Mesenchymal stem cell (in vitro differentiated cells and primary cell): ENCODE measurements around the gene KATNAL2.

Source experiments
- DNase-seq: peaks from one replicate; pipeline ENCODE4 v3.0.0-alpha.2; 2013
- H2AFZ ChIP-seq: one replicate; pipeline ENCODE4 v1.6.1; 2013; ENCODE audit warnings: low read depth, mild to moderate bottlenecking, control low read depth, inconsistent platforms, low read length, moderate library complexity
- H2AK5ac ChIP-seq: 2 replicates; pipeline ENCODE4 v1.6.1; 2013; ENCODE audit warnings: low read length, moderate library complexity, mild to moderate bottlenecking, inconsistent platforms; ENCODE audit not compliant: severe bottlenecking
- H2BK120ac ChIP-seq: one replicate; pipeline ENCODE4 v1.6.1; 2013; ENCODE audit warnings: low read depth, mild to moderate bottlenecking, inconsistent platforms, low read length, moderate library complexity
- H2BK12ac ChIP-seq, 2 experiments: one replicate each; pipeline ENCODE4 v1.6.1; 2013; ENCODE audit warnings: inconsistent platforms in 2 of 2, low read length in 2 of 2, mild to moderate bottlenecking in 2 of 2, moderate library complexity in 2 of 2, control low read depth in 1 of 2
- H2BK15ac ChIP-seq: one replicate; pipeline ENCODE4 v1.6.1; 2013; ENCODE audit warnings: mild to moderate bottlenecking, low read depth, inconsistent platforms; ENCODE audit not compliant: poor library complexity, severe bottlenecking
- H2BK5ac ChIP-seq: 2 replicates; pipeline ENCODE4 v1.6.1; 2013; ENCODE audit warnings: low read depth, mild to moderate bottlenecking, low read length, control low read depth, inconsistent platforms; ENCODE audit not compliant: poor library complexity, severe bottlenecking
- H3K14ac ChIP-seq, 2 experiments: one replicate each; pipeline ENCODE4 v1.6.1; 2013; ENCODE audit warnings: inconsistent platforms in 2 of 2, low read length in 2 of 2, control low read depth in 1 of 2, mild to moderate bottlenecking in 1 of 2, moderate library complexity in 1 of 2
- H3K18ac ChIP-seq, 2 experiments: one replicate each; pipeline ENCODE4 v1.6.1; 2013; ENCODE audit warnings: inconsistent platforms in 2 of 2, low read length in 2 of 2, control low read depth in 1 of 2, low read depth in 1 of 2, mild to moderate bottlenecking in 1 of 2
- H3K23ac ChIP-seq, 2 experiments: one replicate each; pipeline ENCODE4 v1.6.1; 2013; ENCODE audit warnings: inconsistent platforms in 2 of 2, low read length in 2 of 2, mild to moderate bottlenecking in 2 of 2, moderate library complexity in 2 of 2, control low read depth in 1 of 2
- H3K27ac ChIP-seq: 2 replicates; pipeline ENCODE4 v1.5.1; 2013; ENCODE audit warnings: mild to moderate bottlenecking, moderate library complexity, low read length, control low read depth, inconsistent platforms; ENCODE audit not compliant: poor library complexity, severe bottlenecking
- H3K27me3 ChIP-seq, 2 experiments: 2 replicates each; pipeline versions ENCODE4 v1.6.1 to v1.7.0; 2013; ENCODE audit warnings: low read length in 2 of 2, mild to moderate bottlenecking in 2 of 2, moderate library complexity in 2 of 2, control low read depth in 1 of 2, inconsistent platforms in 1 of 2; ENCODE audit not compliant: control insufficient read depth in 1 of 2, insufficient read depth in 1 of 2
- H3K36me3 ChIP-seq, 2 experiments: 2 replicates each; pipeline versions ENCODE4 v1.6.1 to v1.7.0; 2013; ENCODE audit warnings: low read length in 2 of 2, control low read depth in 1 of 2, inconsistent platforms in 1 of 2, low read depth in 1 of 2, mild to moderate bottlenecking in 1 of 2; ENCODE audit not compliant: insufficient read depth in 2 of 2, control insufficient read depth in 1 of 2
- H3K4ac ChIP-seq, 2 experiments: one replicate each; pipeline ENCODE4 v1.6.1; 2013; ENCODE audit warnings: inconsistent platforms in 2 of 2, low read length in 2 of 2, mild to moderate bottlenecking in 2 of 2, moderate library complexity in 2 of 2, control low read depth in 1 of 2, low read depth in 1 of 2
- H3K4me1 ChIP-seq: 2 replicates; pipeline ENCODE4 v1.6.1; 2013; ENCODE audit warnings: low read depth, low read length, control low read depth; ENCODE audit not compliant: control insufficient read depth, insufficient read depth
- H3K4me2 ChIP-seq: 2 replicates; pipeline ENCODE4 v1.6.1; 2013; ENCODE audit warnings: low read length, mild to moderate bottlenecking, inconsistent platforms; ENCODE audit not compliant: poor library complexity, severe bottlenecking
- H3K4me3 ChIP-seq, 2 experiments: 2 replicates each; pipeline versions ENCODE4 v1.5.1 to v1.7.0; 2013; ENCODE audit warnings: low read length in 2 of 2, mild to moderate bottlenecking in 2 of 2, control low read depth in 1 of 2, low read depth in 1 of 2; ENCODE audit not compliant: insufficient read depth in 1 of 2
- H3K79me1 ChIP-seq: replicated peaks from 2 replicates; pipeline ENCODE4 v1.6.1; 2013; ENCODE audit warnings: mild to moderate bottlenecking, control low read depth, low read length, inconsistent platforms; ENCODE audit not compliant: poor library complexity, severe bottlenecking
- H3K9ac ChIP-seq: 2 replicates; pipeline ENCODE4 v1.7.0; 2013; ENCODE audit warnings: mild to moderate bottlenecking, low read length, moderate library complexity
- H3K9me3 ChIP-seq: 2 replicates; pipeline ENCODE4 v1.7.0; 2013; ENCODE audit warnings: mild to moderate bottlenecking, low read length; ENCODE audit not compliant: control insufficient read depth
- H4K8ac ChIP-seq: one replicate; pipeline ENCODE4 v1.6.1; 2013; ENCODE audit warnings: inconsistent platforms, mild to moderate bottlenecking, low read length, moderate library complexity
- H4K91ac ChIP-seq: one replicate; pipeline ENCODE4 v1.6.1; 2013; ENCODE audit warnings: mild to moderate bottlenecking, low read length, inconsistent platforms
- WGBS: methylation state at CpG from one replicate; pipeline ENCODE4 v1.1.7; 2013; ENCODE audit warnings: mixed read lengths; 5-methylcytosine and 5-hydroxymethylcytosine counted together

KATNAL2 gene

GRCh38 chr18:47120428-47120827 is 203.0 kb downstream of the KATNAL2 start:
- no peak overlapping the region for H3K4me3 ChIP-seq
- H3K79me1 ChIP-seq = peaks cover 17% of the 10 kb centered on the region
- H3K9ac ChIP-seq = no peak overlapping the region
- no peak for DNase-seq
- H2BK5ac ChIP-seq = no peak overlapping the region
- H3K4ac ChIP-seq = no peak overlapping the region
- H3K27me3 ChIP-seq = no peaks in the 10 kb centered on the region
- no peak overlapping the region for H3K18ac ChIP-seq
- H2AFZ ChIP-seq = no peak overlapping the region
- H2BK12ac ChIP-seq = no peak overlapping the region
- H2BK15ac ChIP-seq = no peak overlapping the region
- no peak overlapping the region for H4K8ac ChIP-seq
- H3K4me1 ChIP-seq = no peaks in the 10 kb centered on the region
- H2AK5ac ChIP-seq = no peak overlapping the region
- H3K14ac ChIP-seq = no peak overlapping the region
- 100% methylated on average over 1 of the region's 4 CpGs for WGBS
- no peak overlapping the region for H3K27ac ChIP-seq
- H3K36me3 ChIP-seq = peaks cover 0 to 40% of the 10 kb centered on the region in 2 experiments
- H3K9me3 ChIP-seq = no peaks in the 10 kb centered on the region
- no peak overlapping the region for H2BK120ac ChIP-seq
- H3K23ac ChIP-seq = no peak overlapping the region
- no peak overlapping the region for H4K91ac ChIP-seq
- H3K4me2 ChIP-seq = no peak overlapping the region

DNA sequence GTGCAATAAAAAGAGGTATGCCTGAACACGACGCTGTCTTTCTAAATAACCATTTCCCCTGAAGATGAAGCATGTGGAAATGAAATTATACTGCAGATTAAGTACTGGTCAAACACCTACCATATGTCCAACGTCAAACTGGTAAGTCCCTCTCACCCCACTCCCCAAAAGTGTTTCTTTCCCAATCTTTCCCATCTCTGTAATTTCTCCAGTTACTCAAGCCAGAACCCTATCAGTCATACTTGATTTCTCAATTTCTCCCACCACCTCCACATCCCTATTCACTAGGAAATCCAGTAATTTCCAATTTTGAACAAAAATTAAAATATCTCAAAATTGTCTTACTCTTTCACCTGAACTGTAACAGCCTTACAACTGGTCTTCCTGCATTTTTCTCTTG is 203.7 kb downstream of the KATNAL2 start:
- WGBS = 95% methylated on average over 3 of the region's 3 CpGs
- H2AK5ac ChIP-seq = no peak overlapping the region

GRCh38 chr18:47141289-47141688 is 223.9 kb downstream of the KATNAL2 start:
- H3K36me3 ChIP-seq = peaks cover 0 to 16% of the 10 kb centered on the region in 2 experiments
- no peak overlapping the region for H3K4me2 ChIP-seq
- H3K4me1 ChIP-seq = no peaks in the 10 kb centered on the region
- H3K23ac ChIP-seq = no peak overlapping the region
- H2AK5ac ChIP-seq = no peak overlapping the region
- DNase-seq = no peak
- H3K27me3 ChIP-seq = no peaks in the 10 kb centered on the region
- no peak overlapping the region for H4K91ac ChIP-seq
- no peak overlapping the region for H4K8ac ChIP-seq
- no peak overlapping the region for H2BK15ac ChIP-seq
- H3K4me3 ChIP-seq = no peak overlapping the region
- H3K9me3 ChIP-seq = no peaks in the 10 kb centered on the region
- no peak overlapping the region for H3K18ac ChIP-seq
- no peak overlapping the region for H2BK12ac ChIP-seq
- no peak overlapping the region for H2BK120ac ChIP-seq
- H3K4ac ChIP-seq = no peak overlapping the region
- H3K27ac ChIP-seq = no peak overlapping the region
- H3K79me1 ChIP-seq = peaks cover 25% of the 10 kb centered on the region
- no peak overlapping the region for H2AFZ ChIP-seq
- H3K14ac ChIP-seq = no peak overlapping the region
- H3K9ac ChIP-seq = no peak overlapping the region
- H2BK5ac ChIP-seq = no peak overlapping the region

More for the DNA sequence above, 203.7 kb downstream of the KATNAL2 start:
- Histone ChIP-seq H3K9me3 (no peaks in the 10 kb centered on the region), H2BK5ac (no peak overlapping the region), H2BK120ac (no peak overlapping the region), H4K8ac (no peak overlapping the region), H3K9ac (no peak overlapping the region), H3K14ac (no peak overlapping the region), H2BK12ac (no peak overlapping the region), H3K36me3 (peaks cover 0 to 38% of the 10 kb centered on the region in 2 experiments), H3K4me1 (no peaks in the 10 kb centered on the region), H3K4ac (no peak overlapping the region), H3K79me1 (peaks cover 17% of the 10 kb centered on the region), H3K4me2 (no peak overlapping the region), H4K91ac (no peak overlapping the region), H3K23ac (no peak overlapping the region), H2BK15ac (no peak overlapping the region), H2AFZ (no peak overlapping the region), H3K27me3 (no peaks in the 10 kb centered on the region), H3K18ac (no peak overlapping the region), H3K4me3 (no peak overlapping the region), H3K27ac (no peak overlapping the region)
- DNase-seq = no peak

GRCh38 chr18:47143153-47143552 is 225.8 kb downstream of the KATNAL2 start:
- WGBS = 100% methylated on average over 3 of the region's 5 CpGs
- Histone ChIP-seq H3K27me3 (no peaks in the 10 kb centered on the region), H3K79me1 (peaks cover 19% of the 10 kb centered on the region), H3K9me3 (no peaks in the 10 kb centered on the region), H2BK120ac (no peak overlapping the region), H2AK5ac (no peak overlapping the region), H2AFZ (no peak overlapping the region), H3K23ac (no peak overlapping the region), H4K8ac (no peak overlapping the region), H3K36me3 (peaks cover 0 to 15% of the 10 kb centered on the region in 2 experiments), H3K9ac (no peak overlapping the region), H4K91ac (no peak overlapping the region), H3K4ac (no peak overlapping the region), H3K27ac (no peak overlapping the region), H2BK12ac (no peak overlapping the region), H3K14ac (no peak overlapping the region), H3K18ac (peak overlapping the region in 1 of 2 experiments; percentile 21), H3K4me1 (no peaks in the 10 kb centered on the region), H3K4me2 (no peak overlapping the region), H3K4me3 (no peak overlapping the region), H2BK5ac (no peak overlapping the region), H2BK15ac (no peak overlapping the region)
- DNase-seq = no peak
